ENCODE measurements around the gene PCSK2.

DNA sequence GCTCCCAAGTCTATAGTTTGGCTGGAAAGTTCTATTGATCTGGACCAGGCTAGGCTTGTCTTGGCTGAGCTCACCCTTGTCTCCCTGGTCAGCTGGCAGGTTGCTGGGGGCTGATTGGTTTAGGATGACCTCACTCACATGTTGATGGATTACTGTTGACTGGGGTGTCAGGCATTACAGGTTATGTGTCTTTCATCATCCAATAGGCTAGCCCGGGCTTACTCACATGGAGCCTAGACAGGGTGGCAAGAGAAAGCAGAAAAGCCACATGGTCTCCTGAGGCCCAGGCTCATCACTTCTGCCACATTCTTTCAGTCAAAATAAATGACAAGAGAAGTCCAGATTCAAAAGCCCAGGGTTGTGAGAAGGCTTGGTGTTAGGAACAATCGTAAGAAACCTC lies 200.8 kb downstream of the PCSK2 start:
- TF ChIP-seq, protein P1, sequence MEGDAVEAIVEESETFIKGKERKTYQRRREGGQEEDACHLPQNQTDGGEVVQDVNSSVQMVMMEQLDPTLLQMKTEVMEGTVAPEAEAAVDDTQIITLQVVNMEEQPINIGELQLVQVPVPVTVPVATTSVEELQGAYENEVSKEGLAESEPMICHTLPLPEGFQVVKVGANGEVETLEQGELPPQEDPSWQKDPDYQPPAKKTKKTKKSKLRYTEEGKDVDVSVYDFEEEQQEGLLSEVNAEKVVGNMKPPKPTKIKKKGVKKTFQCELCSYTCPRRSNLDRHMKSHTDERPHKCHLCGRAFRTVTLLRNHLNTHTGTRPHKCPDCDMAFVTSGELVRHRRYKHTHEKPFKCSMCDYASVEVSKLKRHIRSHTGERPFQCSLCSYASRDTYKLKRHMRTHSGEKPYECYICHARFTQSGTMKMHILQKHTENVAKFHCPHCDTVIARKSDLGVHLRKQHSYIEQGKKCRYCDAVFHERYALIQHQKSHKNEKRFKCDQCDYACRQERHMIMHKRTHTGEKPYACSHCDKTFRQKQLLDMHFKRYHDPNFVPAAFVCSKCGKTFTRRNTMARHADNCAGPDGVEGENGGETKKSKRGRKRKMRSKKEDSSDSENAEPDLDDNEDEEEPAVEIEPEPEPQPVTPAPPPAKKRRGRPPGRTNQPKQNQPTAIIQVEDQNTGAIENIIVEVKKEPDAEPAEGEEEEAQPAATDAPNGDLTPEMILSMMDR (IDR thresholded peaks at IDR 0.05; ENCODE audit: control extremely low read depth in 1 of 3, insufficient read depth in 1 of 3, low read depth in 1 of 3, low read length in 3 of 3), result no peak
- no peak for TF ChIP-seq SIN3A (conservative IDR thresholded peaks at IDR 0.05 in 1 of 2, IDR thresholded peaks at IDR 0.05 in 1 of 2; ENCODE audit: low read depth in 1 of 2, low read length in 2 of 2)
- TF ChIP-seq SP1 (IDR thresholded peaks at IDR 0.05; ENCODE audit: low read depth, low read length), result no peak
- no peak for TF ChIP-seq POLR2AphosphoS5 (IDR thresholded peaks at IDR 0.05; ENCODE audit: low read depth, low read length)
- no peak for TF ChIP-seq TBP (IDR thresholded peaks at IDR 0.05; ENCODE audit: low read depth, low read length)
- TF ChIP-seq TAF7 (optimal IDR thresholded peaks at IDR 0.05; ENCODE audit: borderline replicate concordance, low read depth, low read length), result no peak
- TF ChIP-seq SIRT6 (IDR thresholded peaks at IDR 0.05; ENCODE audit: low read length), result no peak
- TF ChIP-seq TCF12 (IDR thresholded peaks at IDR 0.05; ENCODE audit: low read depth, low read length), result no peak
- no peak for TF ChIP-seq GABPA (IDR thresholded peaks at IDR 0.05; ENCODE audit: borderline replicate concordance, insufficient read depth, low read length)
- no peak for TF ChIP-seq CREB1 (IDR thresholded peaks at IDR 0.05)
- no peak for TF ChIP-seq HDAC6 (IDR thresholded peaks at IDR 0.05; ENCODE audit: low read depth, low read length)

All from H1 (cell line).